H1 (cell line): Measurements from ENCODE around the gene KNCN. TPM values are rescaled to one million over a fixed set of nuclear protein-coding genes. Genes with fewer than 3 reads are reported as not detected.

Experiments
- CTCF ChIA-PET: fragments of 300-600 bp; sonication (Branson Sonifier 250); formaldehyde crosslinking; loops from one replicate; lab custom pipeline; 2021; ENCODE audit not compliant: partially characterized antibody; lab: Charles Lee
- POLR2A ChIA-PET: fragments of 300-600 bp; sonication (Branson Sonifier 250); formaldehyde crosslinking; loops from one replicate; lab custom pipeline; 2021; ENCODE audit warnings: inconsistent platforms; ENCODE audit not compliant: partially characterized antibody; lab: Charles Lee
- DNase-seq, 2 experiments: peaks; one replicate each; pipeline versions ENCODE4 v3.0.0 to v3.0.0-alpha.2; 2010 to 2022; ENCODE audit warnings: low spot score in 2 of 2, low read depth in 1 of 2, mixed read lengths in 1 of 2
- FAIRE-seq: peaks from 2 replicates; lab custom pipeline; 2011; peaks lifted over from hg19 to GRCh38; lab: Jason Lieb, UNC
- H2AFZ ChIP-seq: 2 replicates; pipeline ENCODE4 v1.8.1; 2012; ENCODE audit warnings: low read length, inconsistent platforms
- H2AK5ac ChIP-seq: 2 replicates; pipeline ENCODE4 v1.6.1; 2013; ENCODE audit warnings: low read depth, low read length
- H2BK120ac ChIP-seq: replicated peaks from 2 replicates; pipeline ENCODE3; 2013; ENCODE audit warnings: low read depth, low read length, inconsistent platforms
- H2BK12ac ChIP-seq: 2 replicates; pipeline ENCODE4 v1.6.1; 2013; ENCODE audit warnings: low read depth, low read length
- H2BK15ac ChIP-seq: 2 replicates; pipeline ENCODE4 v1.6.1; 2013; ENCODE audit warnings: low read length
- H2BK20ac ChIP-seq: 2 replicates; pipeline ENCODE4 v1.6.1; 2013; ENCODE audit warnings: low read length
- H2BK5ac ChIP-seq: 2 replicates; pipeline ENCODE4 v1.6.1; 2013; ENCODE audit warnings: low read depth, low read length
- H3K14ac ChIP-seq: 2 replicates; pipeline ENCODE4 v1.6.1; 2013; ENCODE audit warnings: inconsistent platforms; ENCODE audit not compliant: insufficient read length
- H3K18ac ChIP-seq: 2 replicates; pipeline ENCODE4 v1.6.1; 2013; ENCODE audit warnings: low read length; ENCODE audit errors: extremely low read depth
- H3K23ac ChIP-seq: 2 replicates; pipeline ENCODE4 v1.6.1; 2013; ENCODE audit warnings: inconsistent platforms; ENCODE audit not compliant: insufficient read length
- H3K23me2 ChIP-seq: 2 replicates; pipeline ENCODE4 v1.6.1; 2013; ENCODE audit warnings: low read depth, low read length
- H3K27ac ChIP-seq: 2 replicates; pipeline ENCODE4 v1.6.1; 2011; ENCODE audit warnings: low read depth, low read length, inconsistent platforms
- H3K27me3 ChIP-seq, 4 experiments: replicated peaks in 1 of 4; 1 replicate in 1 of 4; 2 replicates in 3 of 4; pipeline versions ENCODE4 v1.6.1 to v1.8.1; 2011 to 2013; ENCODE audit warnings: low read length in 3 of 4, mild to moderate bottlenecking in 3 of 4, inconsistent platforms in 2 of 4, mixed read lengths in 2 of 4, moderate library complexity in 1 of 4; ENCODE audit not compliant: control insufficient read depth in 3 of 4, insufficient read depth in 3 of 4; ENCODE audit errors: extremely low read depth in 1 of 4
- H3K36me3 ChIP-seq, 4 experiments: 2 replicates each; pipeline versions ENCODE4 v1.6.1 to v1.8.1; 2011 to 2013; ENCODE audit warnings: mild to moderate bottlenecking in 4 of 4, low read length in 3 of 4, moderate library complexity in 2 of 4, control low read depth in 1 of 4, inconsistent platforms in 1 of 4; ENCODE audit not compliant: insufficient read depth in 4 of 4, control insufficient read depth in 2 of 4
- H3K4ac ChIP-seq: replicated peaks from 2 replicates; pipeline ENCODE3; 2013; ENCODE audit warnings: low read length, low read depth, mixed read lengths, inconsistent platforms; ENCODE audit not compliant: insufficient read length
- H3K4me1 ChIP-seq, 4 experiments: replicated peaks in 1 of 4; 1 replicate in 1 of 4; 2 replicates in 3 of 4; pipeline versions ENCODE4 v1.6.1 to v1.8.1; 2011 to 2013; ENCODE audit warnings: low read length in 3 of 4, inconsistent platforms in 2 of 4, mixed read lengths in 1 of 4; ENCODE audit not compliant: insufficient read depth in 4 of 4, control insufficient read depth in 3 of 4
- H3K4me2 ChIP-seq, 2 experiments: 2 replicates each; pipeline versions ENCODE4 v1.6.1 to v1.8.1; 2011 to 2013; ENCODE audit warnings: low read depth in 2 of 2, low read length in 2 of 2, control low read depth in 1 of 2, inconsistent platforms in 1 of 2, mild to moderate bottlenecking in 1 of 2; ENCODE audit not compliant: insufficient read depth in 1 of 2
- H3K4me3 ChIP-seq, 4 experiments: fragments of 200-600, 300-600 bp in 1 of 4; sonication (generic), shearing (Covaris generic), sonication (Bioruptor Twin) in 1 of 4; 2 replicates each; pipeline versions ENCODE4 v1.5.1 to v1.8.1; 2011 to 2016; ENCODE audit warnings: low read length in 4 of 4, low read depth in 3 of 4, control low read depth in 2 of 4, inconsistent platforms in 2 of 4, mild to moderate bottlenecking in 2 of 4, mixed read lengths in 1 of 4, moderate library complexity in 1 of 4; ENCODE audit not compliant: insufficient read depth in 2 of 4; ENCODE audit errors: extremely low read depth in 1 of 4
- H3K56ac ChIP-seq: replicated peaks from 2 replicates; pipeline ENCODE3; 2013; ENCODE audit warnings: low read depth, mild to moderate bottlenecking, mixed read lengths, low read length, inconsistent platforms; ENCODE audit not compliant: insufficient read length
- H3K79me1 ChIP-seq: 2 replicates; pipeline ENCODE4 v1.6.1; 2013; ENCODE audit warnings: low read depth, low read length, control low read depth
- H3K79me2 ChIP-seq, 2 experiments: 2 replicates each; pipeline versions ENCODE4 v1.6.1 to v1.8.1; 2012 to 2013; ENCODE audit warnings: low read length in 2 of 2, mild to moderate bottlenecking in 2 of 2, inconsistent platforms in 1 of 2; ENCODE audit not compliant: insufficient read depth in 2 of 2, control insufficient read depth in 1 of 2
- H3K9ac ChIP-seq, 4 experiments: replicated peaks in 1 of 4; 1 replicate in 1 of 4; 2 replicates in 3 of 4; pipeline versions ENCODE4 v1.6.1 to v1.8.1; 2011 to 2013; ENCODE audit warnings: low read depth in 3 of 4, low read length in 3 of 4, control low read depth in 2 of 4, mild to moderate bottlenecking in 2 of 4, moderate library complexity in 2 of 4, inconsistent platforms in 1 of 4; ENCODE audit errors: extremely low read depth in 1 of 4
- H3K9me3 ChIP-seq, 2 experiments: 2 replicates each; pipeline versions ENCODE4 v1.6.1 to v1.8.1; 2012 to 2013; ENCODE audit warnings: mild to moderate bottlenecking in 2 of 2, moderate library complexity in 2 of 2, control low read depth in 1 of 2, inconsistent platforms in 1 of 2, low read depth in 1 of 2, low read length in 1 of 2, mixed read lengths in 1 of 2; ENCODE audit not compliant: insufficient read depth in 2 of 2
- H4K20me1 ChIP-seq, 2 experiments: replicated peaks in 1 of 2; 2 replicates each; pipeline versions ENCODE3 to v1.8.1; 2011 to 2013; ENCODE audit warnings: inconsistent platforms in 2 of 2, low read length in 2 of 2, mild to moderate bottlenecking in 1 of 2; ENCODE audit not compliant: insufficient read depth in 2 of 2, control insufficient read depth in 1 of 2
- H4K5ac ChIP-seq: 2 replicates; pipeline ENCODE4 v1.6.1; 2013; ENCODE audit warnings: low read length, low read depth, mixed read lengths, inconsistent platforms; ENCODE audit not compliant: insufficient read length
- H4K8ac ChIP-seq: 2 replicates; pipeline ENCODE4 v1.8.0; 2013; ENCODE audit warnings: mild to moderate bottlenecking, moderate library complexity, low read length, inconsistent platforms; ENCODE audit not compliant: insufficient read depth; ENCODE audit errors: extremely low read depth
- H4K91ac ChIP-seq: replicated peaks from 2 replicates; pipeline ENCODE3; 2013; ENCODE audit warnings: low read length, mixed read lengths, inconsistent platforms; ENCODE audit not compliant: insufficient read length
- CEBPB ChIP-seq: IDR thresholded peaks from 2 replicates; pipeline ENCODE4 v1.6.1; 2012; ENCODE audit warnings: low read depth, low read length
- E2F6 ChIP-seq: IDR thresholded peaks from 2 replicates; pipeline ENCODE4 v1.6.1; 2012; ENCODE audit warnings: inconsistent platforms
- EZH2 ChIP-seq: fragments of 200-600 bp; sonication (generic); IDR thresholded peaks from 2 replicates; pipeline ENCODE4 v1.7.1; 2012; ENCODE audit warnings: low read depth, mild to moderate bottlenecking, moderate library complexity, low read length, inconsistent platforms; ENCODE audit not compliant: severe bottlenecking
- JUN ChIP-seq: IDR thresholded peaks from 2 replicates; pipeline ENCODE4 v1.6.1; 2011; ENCODE audit warnings: low read depth, mild to moderate bottlenecking, improper control_type of control experiment, low read length
- KDM4A ChIP-seq: IDR thresholded peaks from one replicate; pipeline ENCODE4 v1.7.1; 2012; ENCODE audit warnings: low read depth, mild to moderate bottlenecking, moderate library complexity, low read length, inconsistent platforms; ENCODE audit not compliant: severe bottlenecking
- MAX ChIP-seq: IDR thresholded peaks from 2 replicates; pipeline ENCODE4 v1.6.1; 2012; ENCODE audit warnings: inconsistent platforms
- RXRA ChIP-seq: IDR thresholded peaks from 2 replicates; pipeline ENCODE4 v1.6.1; 2011; ENCODE audit warnings: low read depth, mild to moderate bottlenecking, low read length, moderate library complexity; ENCODE audit not compliant: insufficient read depth
- SP1 ChIP-seq: IDR thresholded peaks from 2 replicates; pipeline ENCODE4 v1.6.1; 2011; ENCODE audit warnings: low read depth, low read length
- SRF ChIP-seq: IDR thresholded peaks from 2 replicates; pipeline ENCODE4 v1.6.1; 2011; ENCODE audit warnings: mild to moderate bottlenecking, low read depth, low read length, moderate library complexity
- TCF12 ChIP-seq: IDR thresholded peaks from 2 replicates; pipeline ENCODE4 v1.6.1; 2011; ENCODE audit warnings: low read depth, mild to moderate bottlenecking, low read length
- TEAD4 ChIP-seq: IDR thresholded peaks from 2 replicates; pipeline ENCODE4 v1.6.1; 2012; ENCODE audit warnings: low read depth, low read length, inconsistent platforms, mixed read lengths
- USF2 ChIP-seq: IDR thresholded peaks from 2 replicates; pipeline ENCODE4 v1.6.1; 2011; ENCODE audit warnings: low read length, improper control_type of control experiment
- YY1 ChIP-seq: IDR thresholded peaks from 2 replicates; pipeline ENCODE4 v1.6.1; 2011; ENCODE audit warnings: low read depth, mild to moderate bottlenecking, low read length
- WGBS, 2 experiments: shearing (Covaris generic) in 1 of 2; methylation state at CpG; one replicate each; pipeline versions ENCODE4 v1.1.6 to v1.1.7; 2013 to 2015; ENCODE audit warnings: low lambda C conversion rate in 2 of 2, mixed read lengths in 2 of 2, inconsistent platforms in 1 of 2, low coverage in 1 of 2, missing lambda C conversion rate in 1 of 2; ENCODE audit not compliant: insufficient replicate concordance in 2 of 2, insufficient coverage in 1 of 2, insufficient read length in 1 of 2; ENCODE audit errors: extremely low coverage in 1 of 2, missing lambda C conversion rate in 1 of 2; 5-methylcytosine and 5-hydroxymethylcytosine counted together
- polyA plus RNA-seq, 7 experiments: library from polyadenylated mRNA; depleted of rRNA in 3 of 7; stranded (reverse) in 5 of 7; unstranded in 2 of 7; fragments of >200 nt in 5 of 7; fragments of 200-250 nt in 2 of 7; gene quantifications; 1 replicate in 5 of 7; 2 replicates in 1 of 7; 4 replicates in 1 of 7; pipeline versions ENCODE4 v1.2.1 to v1.2.3, GENCODE V29; 2011 to 2013; ENCODE audit warnings: missing spikeins in 2 of 7, mixed read lengths in 2 of 7
- total RNA-seq: library from RNA; stranded (reverse); fragmentation: NEBNext Ultra II Directional; extraction: Animal tissue kit (Norgen Biotek cat#: 25700); gene quantifications from 2 replicates; pipeline ENCODE4 v1.2.1, GENCODE V29; 2021

The KNCN gene
- total and polyA plus RNA-seq, 2 of the 8 experiments (the other 6 are each of a cell fraction or from before 2014, with no cell fraction given) = not detected

GRCh38 chr1:46530311-46530710 lies 21.1 kb downstream of the KNCN start:
- Histone ChIP-seq H3K79me2 (no peaks in the 10 kb centered on the region), H4K20me1 (peaks cover 2 to 3% of the 10 kb centered on the region in 2 experiments), H3K27me3 (peaks cover 31 to 93% (median 77%) of the 10 kb centered on the region in 4 experiments), H2AFZ (no peak overlapping the region), H2AK5ac (no peak overlapping the region), H3K4me2 (no peak overlapping the region), H2BK15ac (no peak overlapping the region), H3K9ac (no peak overlapping the region), H2BK12ac (no peak overlapping the region), H2BK5ac (no peak overlapping the region), H2BK120ac (no peak overlapping the region), H3K4me1 (peaks cover 8 to 18% (median 13%) of the 10 kb centered on the region in 4 experiments), H3K18ac (no peak overlapping the region), H3K23me2 (peaks cover 7% of the 10 kb centered on the region; the same call in 1 of the 2 replicates), H3K79me1 (no peaks in the 10 kb centered on the region), H3K14ac (no peak overlapping the region), H3K27ac (no peak overlapping the region), H3K56ac (no peak overlapping the region), H4K8ac (no peak overlapping the region), H3K23ac (no peak overlapping the region), H3K9me3 (no peaks in the 10 kb centered on the region), H2BK20ac (no peak overlapping the region), H3K4me3 (no peak overlapping the region), H4K5ac (no peak overlapping the region), H4K91ac (peak overlapping the region; percentile 20), H3K4ac (no peak overlapping the region), H3K36me3 (no peaks in the 10 kb centered on the region)
- FAIRE-seq = no peak
- no peak for DNase-seq
- CTCF ChIA-PET = interaction anchor here (0.6 to 25.0 kb wide), 23 partner anchors 11 to 218 kb away, joined by 3 to 1068 read pairs (median 5); partner anchors contain the start of genes DMBX1, KNCN, MKNK1 and MOB3C
- POLR2A ChIA-PET = interaction anchor here (0.6 to 1.2 kb wide), 5 partner anchors 12 to 1541 kb away, joined by 3 to 5 read pairs (median 4); no protein-coding TSS in a partner anchor
- WGBS, 2 experiments = 77% methylated on average over 3 of the region's 3 CpGs; no CpG with 5 or more reads in 1 of the 2 experiments
- TF ChIP-seq KDM4A (no peak), EZH2 (no peak), MAX (no peak), CEBPB (no peak), TCF12 (no peak), E2F6 (no peak), JUN (no peak), SRF (no peak), RXRA (no peak), USF2 (no peak), SP1 (no peak), TEAD4 (no peak), YY1 (no peak)
